ENCODE results near the gene XPR1.
"Not testable (repeated sequence)": the region's sequence is repeated elsewhere in the genome, so short reads cannot be mapped to it uniquely, and the experiment has no call there.

Gene XPR1

GRCh38 chr1:180857947-180858725 is 226.3 kb downstream of the XPR1 start:
- not testable (repeated sequence) for H3K9ac ChIP-seq (ENCODE audit: low read length); H3K27me3 ChIP-seq (ENCODE audit: control insufficient read depth, insufficient read depth, low read length); H3K9me3 ChIP-seq (ENCODE audit: control insufficient read depth, low read length); H3K36me3 ChIP-seq (ENCODE audit: control insufficient read depth, insufficient read depth, low read length); H3K4me3 ChIP-seq (ENCODE audit: low read length)
- peaks cover 12% of the 10 kb centered on the region for H3K4me1 ChIP-seq (ENCODE audit: control insufficient read depth, insufficient read depth, low read length)

- Histone ChIP-seq H3K4me1 (ENCODE audit: control insufficient read depth, insufficient read depth, low read length) (peaks cover 9% of the 10 kb centered on the region), H3K9ac (ENCODE audit: low read length) (no peak overlapping the region), H3K9me3 (ENCODE audit: control insufficient read depth, low read length) (no peaks in the 10 kb centered on the region), H3K27me3 (ENCODE audit: control insufficient read depth, insufficient read depth, low read length) (no peaks in the 10 kb centered on the region), H3K4me3 (ENCODE audit: low read length) (no peak overlapping the region), H3K36me3 (ENCODE audit: control insufficient read depth, insufficient read depth, low read length) (no peaks in the 10 kb centered on the region)
These were observed 227.5 kb downstream of the XPR1 start for GRCh38 chr1:180859306-180859705.

- H3K4me3 ChIP-seq (ENCODE audit: low read length) = no peak overlapping the region
- no peaks in the 10 kb centered on the region for H3K9me3 ChIP-seq (ENCODE audit: control insufficient read depth, low read length)
- H3K36me3 ChIP-seq (ENCODE audit: control insufficient read depth, insufficient read depth, low read length) = no peaks in the 10 kb centered on the region
- no peaks in the 10 kb centered on the region for H3K27me3 ChIP-seq (ENCODE audit: control insufficient read depth, insufficient read depth, low read length)
- no peak overlapping the region for H3K9ac ChIP-seq (ENCODE audit: low read length)
- peaks cover 3% of the 10 kb centered on the region for H3K4me1 ChIP-seq (ENCODE audit: control insufficient read depth, insufficient read depth, low read length)
These were observed 228.7 kb downstream of the XPR1 start for GRCh38 chr1:180860535-180860934.

GRCh38 chr1:180862305-180862704 is 230.5 kb downstream of the XPR1 start:
- H3K9me3 ChIP-seq (ENCODE audit: control insufficient read depth, low read length) = no peaks in the 10 kb centered on the region
- peaks cover 3% of the 10 kb centered on the region for H3K4me1 ChIP-seq (ENCODE audit: control insufficient read depth, insufficient read depth, low read length)
- no peaks in the 10 kb centered on the region for H3K27me3 ChIP-seq (ENCODE audit: control insufficient read depth, insufficient read depth, low read length)
- H3K9ac ChIP-seq (ENCODE audit: low read length) = no peak overlapping the region
- no peak overlapping the region for H3K4me3 ChIP-seq (ENCODE audit: low read length)
- H3K36me3 ChIP-seq (ENCODE audit: control insufficient read depth, insufficient read depth, low read length) = no peaks in the 10 kb centered on the region

GRCh38 chr1:180863158-180863775 is 231.4 kb downstream of the XPR1 start:
- H3K4me1 ChIP-seq (ENCODE audit: control insufficient read depth, insufficient read depth, low read length) = peaks cover 3% of the 10 kb centered on the region
- no peak overlapping the region for H3K9ac ChIP-seq (ENCODE audit: low read length)
- H3K27me3 ChIP-seq (ENCODE audit: control insufficient read depth, insufficient read depth, low read length) = no peaks in the 10 kb centered on the region
- H3K9me3 ChIP-seq (ENCODE audit: control insufficient read depth, low read length) = no peaks in the 10 kb centered on the region
- no peak overlapping the region for H3K4me3 ChIP-seq (ENCODE audit: low read length)
- no peaks in the 10 kb centered on the region for H3K36me3 ChIP-seq (ENCODE audit: control insufficient read depth, insufficient read depth, low read length)

- H3K4me3 ChIP-seq (ENCODE audit: low read length) = no peak overlapping the region
- H3K27me3 ChIP-seq (ENCODE audit: control insufficient read depth, insufficient read depth, low read length) = no peaks in the 10 kb centered on the region
- no peak overlapping the region for H3K9ac ChIP-seq (ENCODE audit: low read length)
- no peaks in the 10 kb centered on the region for H3K9me3 ChIP-seq (ENCODE audit: control insufficient read depth, low read length)
- no peaks in the 10 kb centered on the region for H3K36me3 ChIP-seq (ENCODE audit: control insufficient read depth, insufficient read depth, low read length)
- no peaks in the 10 kb centered on the region for H3K4me1 ChIP-seq (ENCODE audit: control insufficient read depth, insufficient read depth, low read length)
These were observed 250.1 kb downstream of the XPR1 start for GRCh38 chr1:180881806-180882509.

- H3K4me1 ChIP-seq (ENCODE audit: control insufficient read depth, insufficient read depth, low read length) = no peaks in the 10 kb centered on the region
- H3K9ac ChIP-seq (ENCODE audit: low read length) = no peak overlapping the region
- H3K4me3 ChIP-seq (ENCODE audit: low read length) = no peak overlapping the region
- no peaks in the 10 kb centered on the region for H3K9me3 ChIP-seq (ENCODE audit: control insufficient read depth, low read length)
- H3K27me3 ChIP-seq (ENCODE audit: control insufficient read depth, insufficient read depth, low read length) = no peaks in the 10 kb centered on the region
- no peaks in the 10 kb centered on the region for H3K36me3 ChIP-seq (ENCODE audit: control insufficient read depth, insufficient read depth, low read length)
These were observed 252.9 kb downstream of the XPR1 start for GRCh38 chr1:180884588-180885300.

GRCh38 chr1:180886338-180886737 is 254.5 kb downstream of the XPR1 start:
- Histone ChIP-seq H3K9ac (ENCODE audit: low read length) (no peak overlapping the region), H3K4me3 (ENCODE audit: low read length) (no peak overlapping the region), H3K9me3 (ENCODE audit: control insufficient read depth, low read length) (no peaks in the 10 kb centered on the region), H3K4me1 (ENCODE audit: control insufficient read depth, insufficient read depth, low read length) (no peaks in the 10 kb centered on the region), H3K27me3 (ENCODE audit: control insufficient read depth, insufficient read depth, low read length) (no peaks in the 10 kb centered on the region), H3K36me3 (ENCODE audit: control insufficient read depth, insufficient read depth, low read length) (no peaks in the 10 kb centered on the region)

GRCh38 chr1:180887841-180888240 is 256.0 kb downstream of the XPR1 start:
- Histone ChIP-seq H3K9me3 (ENCODE audit: control insufficient read depth, low read length) (no peaks in the 10 kb centered on the region), H3K36me3 (ENCODE audit: control insufficient read depth, insufficient read depth, low read length) (no peaks in the 10 kb centered on the region), H3K9ac (ENCODE audit: low read length) (no peak overlapping the region), H3K27me3 (ENCODE audit: control insufficient read depth, insufficient read depth, low read length) (no peaks in the 10 kb centered on the region), H3K4me1 (ENCODE audit: control insufficient read depth, insufficient read depth, low read length) (no peaks in the 10 kb centered on the region), H3K4me3 (ENCODE audit: low read length) (no peak overlapping the region)

- H3K9me3 ChIP-seq (ENCODE audit: control insufficient read depth, low read length) = no peaks in the 10 kb centered on the region
- no peaks in the 10 kb centered on the region for H3K4me1 ChIP-seq (ENCODE audit: control insufficient read depth, insufficient read depth, low read length)
- no peak overlapping the region for H3K9ac ChIP-seq (ENCODE audit: low read length)
- no peaks in the 10 kb centered on the region for H3K27me3 ChIP-seq (ENCODE audit: control insufficient read depth, insufficient read depth, low read length)
- H3K36me3 ChIP-seq (ENCODE audit: control insufficient read depth, insufficient read depth, low read length) = no peaks in the 10 kb centered on the region
- H3K4me3 ChIP-seq (ENCODE audit: low read length) = no peak overlapping the region
These were observed 257.0 kb downstream of the XPR1 start for GRCh38 chr1:180888870-180889269.

- Histone ChIP-seq H3K9me3 (ENCODE audit: control insufficient read depth, low read length) (no peaks in the 10 kb centered on the region), H3K36me3 (ENCODE audit: control insufficient read depth, insufficient read depth, low read length) (no peaks in the 10 kb centered on the region), H3K4me1 (ENCODE audit: control insufficient read depth, insufficient read depth, low read length) (no peaks in the 10 kb centered on the region), H3K27me3 (ENCODE audit: control insufficient read depth, insufficient read depth, low read length) (no peaks in the 10 kb centered on the region), H3K4me3 (ENCODE audit: low read length) (no peak overlapping the region), H3K9ac (ENCODE audit: low read length) (no peak overlapping the region)
These were observed 257.5 kb downstream of the XPR1 start for GRCh38 chr1:180889325-180889724.

GRCh38 chr1:180892272-180892671 is 260.4 kb downstream of the XPR1 start:
- Histone ChIP-seq H3K9ac (ENCODE audit: low read length) (no peak overlapping the region), H3K4me3 (ENCODE audit: low read length) (no peak overlapping the region), H3K27me3 (ENCODE audit: control insufficient read depth, insufficient read depth, low read length) (no peaks in the 10 kb centered on the region), H3K9me3 (ENCODE audit: control insufficient read depth, low read length) (no peaks in the 10 kb centered on the region), H3K36me3 (ENCODE audit: control insufficient read depth, insufficient read depth, low read length) (no peaks in the 10 kb centered on the region), H3K4me1 (ENCODE audit: control insufficient read depth, insufficient read depth, low read length) (no peaks in the 10 kb centered on the region)

Data from mucosa of stomach (tissue), 1 donor.